Liver (tissue), 9 donors: ENCODE results near the gene UGT1A10. TPM values are rescaled to one million over a fixed set of nuclear protein-coding genes. Genes with fewer than 3 reads are reported as not detected.

ENCODE experiments used
- DNase-seq: peaks from one replicate; pipeline ENCODE4 v3.0.0-alpha.2; 2017; ENCODE audit warnings: low spot score
- H3K27ac ChIP-seq, 2 donors: one replicate each; pipeline ENCODE4 v1.7.0; 2013; ENCODE audit warnings: inconsistent platforms in 2 of 2, low read length in 2 of 2, control low read depth in 1 of 2, low read depth in 1 of 2, mild to moderate bottlenecking in 1 of 2
- H3K27me3 ChIP-seq, 4 donors: one replicate each; pipeline versions ENCODE4 v1.6.1 to v1.7.0; 2013; ENCODE audit warnings: low read length in 3 of 4, inconsistent platforms in 1 of 4, mild to moderate bottlenecking in 1 of 4, moderate library complexity in 1 of 4; ENCODE audit not compliant: control insufficient read depth in 4 of 4, insufficient read depth in 4 of 4
- H3K36me3 ChIP-seq, 4 donors: one replicate each; pipeline versions ENCODE4 v1.6.1 to v1.7.0; 2013; ENCODE audit warnings: low read length in 3 of 4, mild to moderate bottlenecking in 3 of 4, low read depth in 1 of 4, moderate library complexity in 1 of 4; ENCODE audit not compliant: control insufficient read depth in 4 of 4, insufficient read depth in 3 of 4
- H3K4me1 ChIP-seq, 4 donors: one replicate each; pipeline versions ENCODE4 v1.6.1 to v1.7.0; 2013; ENCODE audit warnings: low read length in 3 of 4, mild to moderate bottlenecking in 3 of 4, moderate library complexity in 1 of 4; ENCODE audit not compliant: control insufficient read depth in 4 of 4, insufficient read depth in 4 of 4
- H3K4me3 ChIP-seq, 3 donors: one replicate each; pipeline versions ENCODE4 v1.6.1 to v1.7.0; 2013; ENCODE audit warnings: low read length in 3 of 3, control low read depth in 1 of 3, low read depth in 1 of 3, mild to moderate bottlenecking in 1 of 3
- H3K9ac ChIP-seq, 2 donors: one replicate each; pipeline ENCODE4 v1.7.0; 2013; ENCODE audit warnings: low read length in 2 of 2, mild to moderate bottlenecking in 2 of 2, moderate library complexity in 2 of 2, control low read depth in 1 of 2, low read depth in 1 of 2
- H3K9me3 ChIP-seq, 4 donors: one replicate each; pipeline versions ENCODE4 v1.6.1 to v1.7.0; 2013; ENCODE audit warnings: low read length in 3 of 4; ENCODE audit not compliant: control insufficient read depth in 4 of 4
- ATF3 ChIP-seq: IDR thresholded peaks from 2 replicates; pipeline ENCODE4 v1.6.1; 2016; ENCODE audit warnings: antibody characterized with exemption
- CTCF ChIP-seq: fragments of 150-350 bp; IDR thresholded peaks from 2 replicates; pipeline ENCODE4 v1.5.1; 2017; ENCODE audit warnings: improper control_type of control experiment, low read depth, low read length; ENCODE audit not compliant: missing input control
- EGR1 ChIP-seq, 2 donors: IDR thresholded peaks; 2 replicates each; pipeline ENCODE4 v1.6.1; 2016 to 2018; ENCODE audit warnings: antibody characterized with exemption in 2 of 2, low read depth in 2 of 2
- FOXA1 ChIP-seq: IDR thresholded peaks from 2 replicates; pipeline ENCODE4 v1.6.1; 2016; ENCODE audit warnings: antibody characterized with exemption
- FOXA2 ChIP-seq: IDR thresholded peaks from 2 replicates; pipeline ENCODE4 v1.6.1; 2016; ENCODE audit warnings: antibody characterized with exemption
- GABPA ChIP-seq, 2 donors: IDR thresholded peaks in 1 of 2; conservative IDR thresholded peaks in 1 of 2; 2 replicates each; pipeline ENCODE4 v1.6.1; 2016; ENCODE audit warnings: antibody characterized with exemption in 2 of 2, mild to moderate bottlenecking in 1 of 2, moderate library complexity in 1 of 2
- HNF4A ChIP-seq, 2 donors: conservative IDR thresholded peaks; 2 replicates each; pipeline ENCODE4 v1.6.1; 2016; ENCODE audit warnings: antibody characterized with exemption in 2 of 2, mild to moderate bottlenecking in 2 of 2
- HNF4G ChIP-seq: IDR thresholded peaks from 2 replicates; pipeline ENCODE4 v1.6.1; 2016; ENCODE audit warnings: antibody characterized with exemption
- JUND ChIP-seq, 2 donors: IDR thresholded peaks; 2 replicates each; pipeline ENCODE4 v1.6.1; 2016; ENCODE audit warnings: antibody characterized with exemption in 2 of 2
- MAX ChIP-seq: IDR thresholded peaks from 2 replicates; pipeline ENCODE4 v1.6.1; 2016; ENCODE audit warnings: antibody characterized with exemption
- NR2F2 ChIP-seq: IDR thresholded peaks from 2 replicates; pipeline ENCODE4 v1.6.1; 2016; ENCODE audit warnings: antibody characterized with exemption
- RAD21 ChIP-seq, 2 donors: IDR thresholded peaks; 2 replicates each; pipeline ENCODE4 v1.6.1; 2016; ENCODE audit warnings: antibody characterized with exemption in 2 of 2, mild to moderate bottlenecking in 2 of 2
- REST ChIP-seq: IDR thresholded peaks from 2 replicates; pipeline ENCODE4 v1.6.1; 2016; ENCODE audit warnings: antibody characterized with exemption, mild to moderate bottlenecking
- RXRA ChIP-seq, 2 donors: IDR thresholded peaks; 2 replicates each; pipeline ENCODE4 v1.6.1; 2017 to 2018; ENCODE audit warnings: antibody characterized with exemption in 2 of 2, mild to moderate bottlenecking in 1 of 2
- SP1 ChIP-seq: IDR thresholded peaks from 2 replicates; pipeline ENCODE4 v1.6.1; 2018; ENCODE audit warnings: antibody characterized with exemption, mild to moderate bottlenecking
- TAF1 ChIP-seq: conservative IDR thresholded peaks from 2 replicates; pipeline ENCODE4 v1.6.1; 2016; ENCODE audit warnings: antibody characterized with exemption, mild to moderate bottlenecking
- YY1 ChIP-seq: IDR thresholded peaks from 2 replicates; pipeline ENCODE4 v1.6.1; 2016; ENCODE audit warnings: antibody characterized with exemption, mild to moderate bottlenecking
- ZBTB33 ChIP-seq: IDR thresholded peaks from 2 replicates; pipeline ENCODE4 v1.6.1; 2016; ENCODE audit warnings: antibody characterized with exemption
- WGBS: extraction: QIAGEN DNeasy Blood & Tissue Kit; methylation state at CpG from one replicate; pipeline ENCODE4 v1.1.7; 2013; 5-methylcytosine and 5-hydroxymethylcytosine counted together
- polyA plus RNA-seq, 2 donors: library from polyadenylated mRNA; stranded (reverse) in 1 of 2; unstranded in 1 of 2; fragments of 200-250 nt in 1 of 2; fragments of >200 nt in 1 of 2; fragmentation: Nextera tagmentation in 1 of 2; extraction: Ambion mirVana in 1 of 2; gene quantifications; one replicate each; pipeline versions ENCODE4 v1.2.1 to v1.2.3, GENCODE V29; 2013 to 2015
- total RNA-seq, 2 donors: library from RNA; depleted of rRNA; stranded (reverse); fragments of >200 nt; gene quantifications; one replicate each; pipeline ENCODE4 v1.2.3, GENCODE V29; 2014
- donor health status: healthy.
- donor health status: healthy.
- donor health status: healthy.
- donor health status: healthy.
- donor health status: healthy.

Gene UGT1A10
- total and polyA plus RNA-seq, 4 donors = 0.08 TPM; not detected in 2

GRCh38 chr2:233604826-233605225, 31.4 kb upstream of the UGT1A10 start:
- peaks cover 0 to 29% (median 20%) of the 10 kb centered on the region in 4 donors for H3K4me1 ChIP-seq
- no peak overlapping the region for H3K27ac ChIP-seq
- H3K9me3 ChIP-seq = no peaks in the 10 kb centered on the region
- DNase-seq = no peak
- no peak overlapping the region for H3K9ac ChIP-seq
- peak; percentile 70 to 78 for TF ChIP-seq HNF4A (conservative IDR thresholded peaks at IDR 0.05)
- no peak for TF ChIP-seq TAF1
- 84% methylated on average over 3 of the region's 3 CpGs for WGBS
- H3K36me3 ChIP-seq = no peaks in the 10 kb centered on the region
- H3K27me3 ChIP-seq = no peaks in the 10 kb centered on the region
- no peak overlapping the region for H3K4me3 ChIP-seq

- TF ChIP-seq FOXA1 (no peak), TAF1 (no peak), HNF4A (conservative IDR thresholded peaks at IDR 0.05) (no peak), JUND (IDR thresholded peaks at IDR 0.05) (no peak), SP1 (no peak), FOXA2 (no peak), HNF4G (no peak), GABPA (IDR thresholded peaks at IDR 0.05 in 1 of 2, conservative IDR thresholded peaks at IDR 0.05 in 1 of 2) (no peak), MAX (no peak), EGR1 (IDR thresholded peaks at IDR 0.05; ENCODE audit: low read depth in 2 of 2) (no peak), RAD21 (IDR thresholded peaks at IDR 0.05) (no peak), ATF3 (no peak), YY1 (no peak), REST (no peak), ZBTB33 (no peak), RXRA (IDR thresholded peaks at IDR 0.05) (no peak), NR2F2 (no peak), CTCF (no peak)
- Histone ChIP-seq H3K9me3 (no peaks in the 10 kb centered on the region), H3K9ac (no peak overlapping the region), H3K4me3 (no peak overlapping the region), H3K27me3 (no peaks in the 10 kb centered on the region), H3K36me3 (no peaks in the 10 kb centered on the region), H3K27ac (no peak overlapping the region), H3K4me1 (peaks cover 0 to 29% (median 20%) of the 10 kb centered on the region in 4 donors)
- no peak for DNase-seq
- 100% methylated on average over 1 of the region's 1 CpG for WGBS
Observed at GRCh38 chr2:233605680-233606079, 30.6 kb upstream of the UGT1A10 start.
